GM12878 (cell line): ENCODE results near the gene SSTR4. TPM values are rescaled to one million over a fixed set of nuclear protein-coding genes. Genes with fewer than 3 reads are reported as not detected.

ENCODE experiments used
- ATAC-seq: fragments of 200-7000 bp; cut with Tn5 transposase; 3 replicates; pipeline ENCODE4 v1.9.1; 2020; ENCODE audit warnings: mild to moderate bottlenecking, moderate library complexity
- BruUV-seq: library from RNA; stranded (reverse); fragments of 400-500 nt; replicated peaks from 2 replicates; lab custom pipeline; 2021; lab: Mats Ljungman, UMichigan
- CTCF ChIA-PET: fragments of 300-600 bp; sonication (Branson Sonifier 250); formaldehyde crosslinking; extraction: SDS; loops from one replicate; lab custom pipeline; 2021; ENCODE audit warnings: inconsistent platforms; lab: Yijun Ruan, JAX
- POLR2A ChIA-PET: fragments of 350-600 bp; formaldehyde crosslinking; extraction: SDS; loops from one replicate; lab custom pipeline; 2021; ENCODE audit warnings: inconsistent platforms; lab: Charles Lee
- RAD21 ChIA-PET: fragments of 300-600 bp; sonication (Branson Sonifier 250); formaldehyde crosslinking; loops from one replicate; lab custom pipeline; 2023; ENCODE audit warnings: antibody characterized with exemption; ENCODE audit not compliant: unreplicated experiment; lab: Charles Lee
- SMC1A ChIA-PET: fragments of 300-600 bp; sonication (Branson Sonifier 250); formaldehyde crosslinking; loops from one replicate; lab custom pipeline; 2023; ENCODE audit not compliant: unreplicated experiment, uncharacterized antibody; lab: Charles Lee
- DNase-seq: peaks from one replicate; pipeline ENCODE4 v3.0.0-alpha.2; 2011; ENCODE audit warnings: low read depth, low spot score
- FAIRE-seq: peaks from 3 replicates; lab custom pipeline; 2011; peaks lifted over from hg19 to GRCh38; lab: Jason Lieb, UNC
- H2AFZ ChIP-seq: 2 replicates; pipeline ENCODE4 v1.6.0; 2011; ENCODE audit warnings: low read depth, low read length, control low read depth; ENCODE audit not compliant: control insufficient read depth
- H3K27ac ChIP-seq: 2 replicates; pipeline ENCODE4 v1.5.1; 2011; ENCODE audit warnings: control low read depth; ENCODE audit not compliant: control insufficient read depth, insufficient read depth
- H3K27me3 ChIP-seq, 2 experiments: replicated peaks in 1 of 2; 2 replicates each; pipeline versions ENCODE4 v1.6.0 to v1.6.1; 2011; ENCODE audit warnings: low read length in 1 of 2; ENCODE audit not compliant: control insufficient read depth in 2 of 2, insufficient read depth in 2 of 2
- H3K36me3 ChIP-seq, 2 experiments: 2 replicates each; pipeline ENCODE4 v1.5.1; 2011; ENCODE audit warnings: low read length in 1 of 2; ENCODE audit not compliant: control insufficient read depth in 2 of 2, insufficient read depth in 2 of 2
- H3K4me1 ChIP-seq: 2 replicates; pipeline ENCODE4 v1.6.1; 2011; ENCODE audit warnings: mild to moderate bottlenecking, low read length, moderate library complexity, mixed read lengths; ENCODE audit not compliant: control insufficient read depth, insufficient read depth
- H3K4me2 ChIP-seq: 2 replicates; pipeline ENCODE4 v1.6.0; 2011; ENCODE audit warnings: control low read depth; ENCODE audit not compliant: control insufficient read depth, insufficient read depth
- H3K4me3 ChIP-seq: fragments of 200-600 bp; sonication (generic); 2 replicates; pipeline ENCODE4 v1.5.1; 2016
- H3K79me2 ChIP-seq: 2 replicates; pipeline ENCODE4 v1.6.0; 2011; ENCODE audit warnings: low read length; ENCODE audit not compliant: control insufficient read depth, insufficient read depth
- H3K9ac ChIP-seq: 2 replicates; pipeline ENCODE4 v1.8.0; 2011; ENCODE audit warnings: low read length, control low read depth, mixed read lengths; ENCODE audit not compliant: control insufficient read depth, insufficient read depth
- H3K9me3 ChIP-seq: replicated peaks from 3 replicates; pipeline ENCODE4 v1.5.1; 2011; ENCODE audit warnings: mild to moderate bottlenecking, low read length; ENCODE audit not compliant: control insufficient read depth, insufficient read depth
- H4K20me1 ChIP-seq: 2 replicates; pipeline ENCODE4 v1.6.0; 2011; ENCODE audit not compliant: control insufficient read depth, insufficient read depth
- ATF3 ChIP-seq: IDR thresholded peaks from 2 replicates; pipeline ENCODE4 v1.6.1; 2011; ENCODE audit warnings: low read depth, mild to moderate bottlenecking, low read length, moderate library complexity, borderline replicate concordance; ENCODE audit errors: extremely low read depth
- EED ChIP-seq: sonication (generic); IDR thresholded peaks from 2 replicates; pipeline ENCODE4 v1.6.1; 2016; ENCODE audit warnings: antibody characterized with exemption, low read depth
- GABPA ChIP-seq: IDR thresholded peaks from 2 replicates; pipeline ENCODE4 v1.6.1; 2014; ENCODE audit warnings: antibody characterized with exemption, low read depth, mild to moderate bottlenecking, inconsistent platforms
- KDM1A ChIP-seq: fragments of 200-600 bp; sonication (generic); IDR thresholded peaks from 2 replicates; pipeline ENCODE4 v1.6.1; 2016; ENCODE audit warnings: borderline replicate concordance
- LARP7 ChIP-seq: fragments of 450-650 bp; IDR thresholded peaks from 2 replicates; pipeline ENCODE4 v1.6.1; 2017; ENCODE audit warnings: mild to moderate bottlenecking
- MTA3 ChIP-seq: IDR thresholded peaks from 2 replicates; pipeline ENCODE4 v1.6.1; 2012; ENCODE audit warnings: low read length, inconsistent platforms, borderline replicate concordance
- NFYA ChIP-seq: IDR thresholded peaks from 2 replicates; pipeline ENCODE4 v1.6.1; 2011; ENCODE audit warnings: low read depth, mild to moderate bottlenecking, low read length, improper control_type of control experiment, borderline replicate concordance
- NR2C2 ChIP-seq: IDR thresholded peaks from 2 replicates; pipeline ENCODE4 v1.6.1; 2011; ENCODE audit warnings: borderline replicate concordance, low read depth; ENCODE audit not compliant: control insufficient read depth, insufficient read length
- PRDM15 ChIP-seq: fragments of 450-650 bp; formaldehyde crosslinking; IDR thresholded peaks from 2 replicates; pipeline ENCODE4 v1.4.0; 2020; ENCODE audit warnings: mild to moderate bottlenecking, moderate library complexity
- SP1 ChIP-seq: IDR thresholded peaks from one replicate; pipeline ENCODE4 v1.6.1; 2011; ENCODE audit warnings: low read depth, low read length
- USF1 ChIP-seq: IDR thresholded peaks from 2 replicates; pipeline ENCODE4 v1.6.1; 2011; ENCODE audit warnings: borderline replicate concordance, low read depth, mild to moderate bottlenecking, moderate library complexity, mixed read lengths, low read length; ENCODE audit not compliant: insufficient read depth; ENCODE audit errors: extremely low read length
- ZBTB40 ChIP-seq: fragments of 450-650 bp; IDR thresholded peaks from 2 replicates; pipeline ENCODE4 v1.6.1; 2016; ENCODE audit warnings: mild to moderate bottlenecking, moderate library complexity, borderline replicate concordance
- ZNF217 ChIP-seq: fragments of 450-650 bp; IDR thresholded peaks from 2 replicates; pipeline ENCODE4 v1.6.1; 2017; ENCODE audit warnings: antibody characterized with exemption, mild to moderate bottlenecking
- ZNF24 ChIP-seq: fragments of 450-650 bp; IDR thresholded peaks from 2 replicates; pipeline ENCODE4 v1.6.1; 2017; ENCODE audit warnings: antibody characterized with exemption, mild to moderate bottlenecking
- ZNF622 ChIP-seq: fragments of 450-650 bp; IDR thresholded peaks from 2 replicates; pipeline ENCODE4 v1.6.1; 2017; ENCODE audit warnings: mild to moderate bottlenecking, inconsistent platforms
- WGBS: methylation state at CpG from one replicate; pipeline ENCODE4 v1.1.6; 2016; ENCODE audit warnings: low lambda C conversion rate; ENCODE audit not compliant: insufficient replicate concordance, insufficient coverage; ENCODE audit errors: missing lambda C conversion rate; 5-methylcytosine and 5-hydroxymethylcytosine counted together
- in situ Hi-C: fragments of 300-500 bp; cut with MboI; formaldehyde crosslinking; loops from 9 replicates; pipeline ENCODE4 v1.14.3; 2018; ENCODE audit warnings: mixed read lengths
- intact Hi-C: fragments of 100-400 bp; cut with micrococcal nuclease; formaldehyde crosslinking; loops from one replicate; pipeline ENCODE4 v1.14.2; 2022; ENCODE audit not compliant: unreplicated experiment
- polyA plus RNA-seq, 11 experiments: library from polyadenylated mRNA; depleted of rRNA in 4 of 11; unstranded in 6 of 11; stranded (reverse) in 5 of 11; fragments of >200 nt; fragmentation: Nextera tagmentation in 4 of 11; fragmentation: Illumina TruSeq in 1 of 11; extraction: Ambion mirVana in 4 of 11; extraction: Trizol in 1 of 11; gene quantifications; 1 replicate in 1 of 11; 2 replicates in 10 of 11; pipeline versions ENCODE4 v1.2.1 to v1.2.3, GENCODE V29; 2011 to 2016; ENCODE audit warnings: inconsistent platforms in 2 of 11, missing spikeins in 2 of 11, low read depth in 1 of 11
- total RNA-seq, 4 experiments: library from RNA; depleted of rRNA in 3 of 4; stranded (reverse); fragments of >200 nt in 3 of 4; fragmentation: Illumina TruSeq in 1 of 4; extraction: Trizol in 1 of 4; gene quantifications; 2 replicates each; pipeline versions ENCODE4 v1.2.1 to v1.2.3, GENCODE V29; 2013 to 2021

SSTR4 gene
- total and polyA plus RNA-seq, 10 of the 15 experiments (the other 5 are each of a cell fraction or from before 2014, with no cell fraction given), result not detected

- TF ChIP-seq ZBTB40 (no peak), GABPA (no peak), SP1 (no peak), KDM1A (no peak), NFYA (no peak), EED (no peak), MTA3 (no peak)
Observed at GRCh38 chr20:23013429-23013828, 21.7 kb upstream of the SSTR4 start (continued).

- no peak for ATAC-seq
- no peak overlapping the region for H3K9ac ChIP-seq
- no peak overlapping the region for H3K27ac ChIP-seq
- FAIRE-seq, result no peak
- intact Hi-C loops, result no loop called here
- no peak overlapping the region for H3K4me2 ChIP-seq
- in situ Hi-C loops, result no loop called here
- no peaks in the 10 kb centered on the region; a peak in 1 of 4 replicates for H3K27me3 ChIP-seq
- SMC1A ChIA-PET, result interaction anchor here (0.8 to 2.0 kb wide), 3 partner anchors 35 to 326 kb away, joined by 3 to 6 read pairs (median 4); no protein-coding TSS in a partner anchor
- BruUV-seq, result no TSS peak
- CTCF ChIA-PET, result interaction anchor here (1.0 to 2.6 kb wide), 3 partner anchors 166 to 227 kb away, joined by 3 to 7 read pairs (median 6); no protein-coding TSS in a partner anchor
- no peaks in the 10 kb centered on the region for H3K9me3 ChIP-seq
- no peak for DNase-seq
- H3K4me1 ChIP-seq, result no peaks in the 10 kb centered on the region
- H2AFZ ChIP-seq, result no peak overlapping the region
- POLR2A ChIA-PET, result no interaction called here
- no peaks in the 10 kb centered on the region for H3K79me2 ChIP-seq
- H3K4me3 ChIP-seq, result no peak overlapping the region
- no peaks in the 10 kb centered on the region for H3K36me3 ChIP-seq
- WGBS, result 0% methylated on average over 2 of the region's 2 CpGs
- RAD21 ChIA-PET, result no interaction called here
- no peaks in the 10 kb centered on the region for H4K20me1 ChIP-seq
- TF ChIP-seq ATF3 (no peak), PRDM15 (no peak), USF1 (no peak), ZNF24 (no peak), ZNF622 (no peak), LARP7 (no peak), NR2C2 (no peak), ZNF217 (no peak)
Observed at GRCh38 chr20:23017516-23017915, 17.6 kb upstream of the SSTR4 start.
